Trophoblast cell (in vitro differentiated cells and primary cell): ENCODE data around the gene IRS4.
A peak's percentile ranks its signal among the peaks of the same experiment; 100 is the strongest.

Experiments
- DNase-seq, 2 donors: peaks; one replicate each; pipeline ENCODE4 v3.0.0-alpha.2; 2016
- H2AFZ ChIP-seq: 2 replicates; pipeline ENCODE4 v1.6.1; 2013; ENCODE audit warnings: low read length, moderate library complexity, mild to moderate bottlenecking; ENCODE audit not compliant: insufficient read depth, poor library complexity
- H2AK5ac ChIP-seq: 2 replicates; pipeline ENCODE4 v1.6.1; 2013; ENCODE audit warnings: mild to moderate bottlenecking, low read length
- H2BK120ac ChIP-seq: 2 replicates; pipeline ENCODE4 v1.6.1; 2013; ENCODE audit warnings: low read length, mild to moderate bottlenecking, moderate library complexity; ENCODE audit not compliant: insufficient read depth, poor library complexity
- H2BK12ac ChIP-seq: 2 replicates; pipeline ENCODE4 v1.6.1; 2013; ENCODE audit warnings: mild to moderate bottlenecking, low read length, moderate library complexity
- H2BK5ac ChIP-seq: 2 replicates; pipeline ENCODE4 v1.6.1; 2013; ENCODE audit warnings: low read length, low read depth, moderate library complexity, mild to moderate bottlenecking; ENCODE audit not compliant: poor library complexity
- H3K14ac ChIP-seq: 2 replicates; pipeline ENCODE4 v1.6.1; 2013; ENCODE audit warnings: mild to moderate bottlenecking, low read length
- H3K18ac ChIP-seq: 2 replicates; pipeline ENCODE4 v1.6.1; 2013; ENCODE audit warnings: mild to moderate bottlenecking, low read length
- H3K23ac ChIP-seq: 2 replicates; pipeline ENCODE4 v1.6.1; 2013; ENCODE audit warnings: low read length
- H3K27ac ChIP-seq: 2 replicates; pipeline ENCODE4 v1.5.1; 2013; ENCODE audit warnings: low read depth, mild to moderate bottlenecking, inconsistent platforms, low read length, moderate library complexity
- H3K27me3 ChIP-seq: 2 replicates; pipeline ENCODE4 v1.6.1; 2013; ENCODE audit warnings: inconsistent platforms, mild to moderate bottlenecking, low read length, moderate library complexity; ENCODE audit not compliant: insufficient read depth
- H3K36me3 ChIP-seq, 2 experiments: 1 replicate in 1 of 2; 2 replicates in 1 of 2; pipeline ENCODE4 v1.6.1; 2013; ENCODE audit warnings: low read length in 2 of 2, mild to moderate bottlenecking in 2 of 2, moderate library complexity in 1 of 2; ENCODE audit not compliant: insufficient read depth in 2 of 2, control insufficient read depth in 1 of 2
- H3K4ac ChIP-seq: 2 replicates; pipeline ENCODE4 v1.6.1; 2013; ENCODE audit warnings: low read depth, mild to moderate bottlenecking, low read length, moderate library complexity
- H3K4me1 ChIP-seq, 2 experiments: 1 replicate in 1 of 2; 2 replicates in 1 of 2; pipeline ENCODE4 v1.6.1; 2013; ENCODE audit warnings: low read length in 2 of 2, mild to moderate bottlenecking in 2 of 2, moderate library complexity in 1 of 2; ENCODE audit not compliant: insufficient read depth in 2 of 2, control insufficient read depth in 1 of 2
- H3K4me2 ChIP-seq: 2 replicates; pipeline ENCODE4 v1.6.1; 2013; ENCODE audit warnings: inconsistent platforms, mild to moderate bottlenecking, low read length, moderate library complexity
- H3K4me3 ChIP-seq: 2 replicates; pipeline ENCODE4 v1.5.1; 2013; ENCODE audit warnings: mild to moderate bottlenecking, low read depth, low read length, inconsistent platforms
- H3K79me1 ChIP-seq: one replicate; pipeline ENCODE4 v1.6.1; 2013; ENCODE audit warnings: low read length
- H3K79me2 ChIP-seq: 2 replicates; pipeline ENCODE4 v1.6.1; 2013; ENCODE audit warnings: low read length, mild to moderate bottlenecking; ENCODE audit not compliant: control insufficient read depth, insufficient read depth, poor library complexity
- H3K9ac ChIP-seq: 2 replicates; pipeline ENCODE4 v1.6.1; 2013; ENCODE audit warnings: mild to moderate bottlenecking, low read length
- H3K9me3 ChIP-seq: 2 replicates; pipeline ENCODE4 v1.6.1; 2013; ENCODE audit warnings: low read depth, mild to moderate bottlenecking, control low read depth, inconsistent platforms, low read length; ENCODE audit not compliant: insufficient read depth
- H4K12ac ChIP-seq: 2 replicates; pipeline ENCODE4 v1.6.1; 2013; ENCODE audit warnings: low read depth, mild to moderate bottlenecking, low read length, moderate library complexity
- H4K8ac ChIP-seq: 2 replicates; pipeline ENCODE4 v1.6.1; 2013; ENCODE audit warnings: low read depth, mild to moderate bottlenecking, low read length, moderate library complexity
- H4K91ac ChIP-seq: one replicate; pipeline ENCODE4 v1.6.1; 2013; ENCODE audit warnings: low read depth, mild to moderate bottlenecking, low read length, moderate library complexity
- WGBS: extraction: QIAGEN DNeasy Blood & Tissue Kit; methylation state at CpG from one replicate; pipeline ENCODE4 v1.1.7; 2013; ENCODE audit warnings: missing lambda C conversion rate; ENCODE audit not compliant: insufficient read length, insufficient coverage; ENCODE audit errors: extremely low coverage; 5-methylcytosine and 5-hydroxymethylcytosine counted together

Gene IRS4

GRCh38 chrX:108732630-108733321 lies 3.6 kb downstream of the IRS4 start:
- H3K9me3 ChIP-seq = no peaks in the 10 kb centered on the region
- no peak overlapping the region for H4K91ac ChIP-seq
- no peak overlapping the region for H3K4ac ChIP-seq
- no CpG with 5 or more reads among the region's 39 CpGs for WGBS
- no peak overlapping the region for H2BK12ac ChIP-seq
- H4K8ac ChIP-seq = no peak overlapping the region
- no peak overlapping the region for H2AFZ ChIP-seq
- H4K12ac ChIP-seq = no peak overlapping the region
- no peak overlapping the region for H3K18ac ChIP-seq
- H3K4me3 ChIP-seq = no peak overlapping the region
- no peak overlapping the region for H3K9ac ChIP-seq
- no peak overlapping the region for H2BK5ac ChIP-seq
- H3K36me3 ChIP-seq = no peaks in the 10 kb centered on the region
- no peak overlapping the region for H3K27ac ChIP-seq
- peak overlapping the region; percentile 39 for H3K4me2 ChIP-seq
- H3K27me3 ChIP-seq = peaks cover 31% of the 10 kb centered on the region
- peak in 1 of 2 donors; percentile 1 for DNase-seq
- H3K23ac ChIP-seq = no peak overlapping the region
- H3K79me2 ChIP-seq = no peaks in the 10 kb centered on the region
- H3K79me1 ChIP-seq = no peaks in the 10 kb centered on the region
- H2AK5ac ChIP-seq = no peak overlapping the region
- H3K14ac ChIP-seq = no peak overlapping the region
- H3K4me1 ChIP-seq = peaks cover 0 to 4% of the 10 kb centered on the region in 2 experiments
- no peak overlapping the region for H2BK120ac ChIP-seq

GRCh38 chrX:108731153-108731552 lies 5.2 kb downstream of the IRS4 start:
- Histone ChIP-seq H4K91ac (no peak overlapping the region), H3K27ac (no peak overlapping the region), H3K27me3 (peaks cover 31% of the 10 kb centered on the region), H3K4me2 (no peak overlapping the region), H3K4ac (no peak overlapping the region), H2BK120ac (no peak overlapping the region), H3K79me1 (no peaks in the 10 kb centered on the region), H3K9me3 (no peaks in the 10 kb centered on the region), H3K4me1 (no peaks in the 10 kb centered on the region), H3K79me2 (no peaks in the 10 kb centered on the region), H3K9ac (no peak overlapping the region), H3K36me3 (no peaks in the 10 kb centered on the region), H4K12ac (no peak overlapping the region), H3K14ac (no peak overlapping the region), H2AFZ (no peak overlapping the region), H2BK12ac (no peak overlapping the region), H3K18ac (no peak overlapping the region), H2AK5ac (no peak overlapping the region), H4K8ac (no peak overlapping the region), H3K4me3 (no peak overlapping the region), H3K23ac (no peak overlapping the region), H2BK5ac (no peak overlapping the region)
- WGBS = no CpG with 5 or more reads among the region's 2 CpGs
- no peak for DNase-seq

- Histone ChIP-seq H3K23ac (no peak overlapping the region), H4K12ac (no peak overlapping the region), H4K8ac (no peak overlapping the region), H3K4me2 (no peak overlapping the region), H3K4me1 (no peaks in the 10 kb centered on the region), H4K91ac (no peak overlapping the region), H3K36me3 (no peaks in the 10 kb centered on the region), H2BK12ac (no peak overlapping the region), H3K14ac (no peak overlapping the region), H3K79me2 (no peaks in the 10 kb centered on the region), H2BK120ac (no peak overlapping the region), H2AK5ac (no peak overlapping the region), H3K27me3 (peaks cover 6% of the 10 kb centered on the region), H2BK5ac (no peak overlapping the region), H3K18ac (no peak overlapping the region), H2AFZ (no peak overlapping the region), H3K9ac (no peak overlapping the region), H3K27ac (no peak overlapping the region), H3K4ac (no peak overlapping the region), H3K79me1 (no peaks in the 10 kb centered on the region), H3K4me3 (no peak overlapping the region), H3K9me3 (no peaks in the 10 kb centered on the region)
- WGBS = no CpG with 5 or more reads among the region's 3 CpGs
- no peak for DNase-seq
These were observed 9.6 kb downstream of the IRS4 start for GRCh38 chrX:108726748-108727147.

- no peaks in the 10 kb centered on the region for H3K79me2 ChIP-seq
- no peak overlapping the region for H3K4ac ChIP-seq
- no peak overlapping the region for H2AK5ac ChIP-seq
- no peaks in the 10 kb centered on the region for H3K79me1 ChIP-seq
- no CpG with 5 or more reads among the region's 2 CpGs for WGBS
- H3K36me3 ChIP-seq = no peaks in the 10 kb centered on the region
- H3K4me2 ChIP-seq = no peak overlapping the region
- no peak overlapping the region for H3K4me3 ChIP-seq
- no peak overlapping the region for H3K14ac ChIP-seq
- no peak overlapping the region for H4K8ac ChIP-seq
- no peaks in the 10 kb centered on the region for H3K27me3 ChIP-seq
- no peaks in the 10 kb centered on the region for H3K4me1 ChIP-seq
- H3K9me3 ChIP-seq = no peaks in the 10 kb centered on the region
- no peak overlapping the region for H3K18ac ChIP-seq
- DNase-seq = no peak
- no peak overlapping the region for H2BK12ac ChIP-seq
- H2BK120ac ChIP-seq = no peak overlapping the region
- no peak overlapping the region for H2AFZ ChIP-seq
- H3K27ac ChIP-seq = no peak overlapping the region
- H2BK5ac ChIP-seq = no peak overlapping the region
- H4K91ac ChIP-seq = no peak overlapping the region
- no peak overlapping the region for H3K23ac ChIP-seq
- no peak overlapping the region for H3K9ac ChIP-seq
- no peak overlapping the region for H4K12ac ChIP-seq
These were observed 13.8 kb downstream of the IRS4 start for GRCh38 chrX:108722561-108722960.
